ENCODE results near the gene OSBP.

Gene OSBP

GRCh38 chr11:59562292-59562691 is 53.3 kb downstream of the OSBP start:
- Histone ChIP-seq H3K4me1 (ENCODE audit: control insufficient read depth, insufficient read depth, low read length) (peaks cover 3% of the 10 kb centered on the region), H3K27me3 (replicated peaks; ENCODE audit: control insufficient read depth, insufficient read depth, low read length) (no peaks in the 10 kb centered on the region), H3K9me3 (ENCODE audit: control insufficient read depth, low read length) (no peaks in the 10 kb centered on the region), H3K4me3 (ENCODE audit: low read length) (no peak overlapping the region), H3K36me3 (ENCODE audit: control insufficient read depth, insufficient read depth, low read length, severe bottlenecking) (no peaks in the 10 kb centered on the region), H3K9ac (ENCODE audit: low read length) (no peak overlapping the region)
- DNase-seq (ENCODE audit: low read depth), result no peak

DNA sequence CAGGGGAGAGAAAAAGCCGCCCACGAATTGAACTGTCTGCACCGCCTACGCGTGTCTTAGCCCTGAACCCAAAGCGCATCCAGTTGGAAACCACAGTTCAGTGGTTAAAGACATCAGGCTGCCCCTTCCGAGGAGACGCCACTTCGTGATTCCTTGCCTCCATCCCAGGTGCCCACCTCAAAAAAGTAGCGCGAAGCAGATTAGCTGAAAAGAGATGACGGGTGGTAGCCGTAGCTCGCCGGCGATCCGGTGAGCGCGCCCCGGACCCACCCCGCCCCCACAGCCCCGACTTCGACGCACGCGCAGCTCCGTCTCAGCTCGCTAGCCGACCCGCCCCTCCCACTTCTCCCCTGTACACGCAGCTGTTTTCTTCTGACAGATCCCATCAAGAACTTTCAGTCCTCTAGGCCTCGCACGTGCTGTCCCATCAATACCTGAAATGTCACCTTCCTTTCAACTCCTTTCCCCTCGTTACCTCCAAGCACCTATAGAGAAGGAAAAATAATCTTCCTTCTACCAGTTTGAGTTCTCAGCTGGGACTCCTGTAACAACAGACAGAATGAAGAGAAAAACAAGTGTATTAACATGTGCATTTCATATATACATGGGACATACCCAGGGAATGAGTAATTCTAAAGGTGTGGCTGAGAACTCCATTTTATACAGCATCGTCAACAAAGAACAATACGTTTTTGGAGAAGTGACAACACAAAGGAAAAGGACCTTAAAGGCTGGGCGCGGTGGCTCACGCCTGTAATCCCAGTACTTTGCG is 54.7 kb downstream of the OSBP start:
- peak overlapping the region; percentile 95 for H3K4me3 ChIP-seq (ENCODE audit: low read length)
- peak; percentile 94 for DNase-seq (ENCODE audit: low read depth)

GRCh38 chr11:59560290-59560701 is 55.3 kb downstream of the OSBP start:
- H3K9ac ChIP-seq (ENCODE audit: low read length), result peak overlapping the region; percentile 91
- peak overlapping the region; percentile 95 for H3K4me3 ChIP-seq (ENCODE audit: low read length)
- peaks cover 7% of the 10 kb centered on the region for H3K4me1 ChIP-seq (ENCODE audit: control insufficient read depth, insufficient read depth, low read length)
- H3K27me3 ChIP-seq (replicated peaks; ENCODE audit: control insufficient read depth, insufficient read depth, low read length), result no peaks in the 10 kb centered on the region
- DNase-seq (ENCODE audit: low read depth), result peak; percentile 75
- no peaks in the 10 kb centered on the region for H3K9me3 ChIP-seq (ENCODE audit: control insufficient read depth, low read length)
- H3K36me3 ChIP-seq (ENCODE audit: control insufficient read depth, insufficient read depth, low read length, severe bottlenecking), result no peaks in the 10 kb centered on the region

More for the DNA sequence above, 54.7 kb downstream of the OSBP start:
- Histone ChIP-seq H3K27me3 (replicated peaks; ENCODE audit: control insufficient read depth, insufficient read depth, low read length) (no peaks in the 10 kb centered on the region), H3K4me1 (ENCODE audit: control insufficient read depth, insufficient read depth, low read length) (peaks cover 7% of the 10 kb centered on the region), H3K9ac (ENCODE audit: low read length) (peak overlapping the region; percentile 91), H3K36me3 (ENCODE audit: control insufficient read depth, insufficient read depth, low read length, severe bottlenecking) (no peaks in the 10 kb centered on the region), H3K9me3 (ENCODE audit: control insufficient read depth, low read length) (no peaks in the 10 kb centered on the region)

DNA sequence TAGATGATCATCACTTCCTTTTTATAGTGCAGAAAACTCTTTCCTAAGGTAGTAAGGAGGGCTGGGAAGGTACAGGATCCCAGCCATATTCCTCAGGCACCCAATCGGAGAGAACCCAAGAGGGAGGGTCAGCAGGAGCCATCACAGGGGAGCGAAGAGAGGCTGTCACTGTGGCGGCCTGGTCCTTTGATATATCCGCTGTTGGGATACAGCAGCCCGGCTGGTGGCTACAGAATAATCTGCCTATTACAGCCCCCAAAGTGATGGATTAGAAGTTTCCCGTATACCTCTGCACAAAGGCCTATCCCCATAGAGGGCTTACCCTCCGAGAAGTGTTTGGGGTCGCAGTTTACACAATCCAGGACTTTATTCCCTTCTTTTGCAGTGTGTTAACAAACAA is 55.7 kb downstream of the OSBP start:
- Histone ChIP-seq H3K9me3 (ENCODE audit: control insufficient read depth, low read length) (no peaks in the 10 kb centered on the region), H3K4me1 (ENCODE audit: control insufficient read depth, insufficient read depth, low read length) (peaks cover 7% of the 10 kb centered on the region), H3K27me3 (replicated peaks; ENCODE audit: control insufficient read depth, insufficient read depth, low read length) (no peaks in the 10 kb centered on the region), H3K36me3 (ENCODE audit: control insufficient read depth, insufficient read depth, low read length, severe bottlenecking) (no peaks in the 10 kb centered on the region), H3K9ac (ENCODE audit: low read length) (no peak overlapping the region), H3K4me3 (ENCODE audit: low read length) (peak overlapping the region; percentile 95)
- no peak for DNase-seq (ENCODE audit: low read depth)

GRCh38 chr11:59558270-59558643 is 57.3 kb downstream of the OSBP start:
- Histone ChIP-seq H3K4me3 (ENCODE audit: low read length) (no peak overlapping the region), H3K9ac (ENCODE audit: low read length) (no peak overlapping the region)

DNA sequence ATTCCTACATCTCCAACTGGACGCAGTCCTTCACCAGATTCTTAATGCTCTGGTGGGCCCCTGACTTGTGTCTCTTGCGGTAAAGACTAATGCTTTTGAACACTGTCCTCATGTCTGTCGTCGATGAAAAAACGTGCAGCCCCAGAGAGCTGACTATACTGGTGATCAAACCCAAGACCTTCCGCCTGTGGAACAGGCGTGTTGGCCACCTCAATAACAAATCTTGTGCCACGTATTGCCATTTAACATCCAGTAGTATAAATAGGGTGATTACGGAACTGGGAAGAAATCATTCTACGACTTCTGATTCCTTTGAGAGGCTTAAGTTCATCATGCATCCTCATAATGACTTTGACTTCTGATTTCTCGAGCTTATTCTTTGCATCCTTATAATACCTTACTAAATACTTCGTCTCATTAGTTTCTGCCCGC is 58.6 kb downstream of the OSBP start:
- peak; percentile 59 for DNase-seq (ENCODE audit: low read depth)
- H3K4me1 ChIP-seq (ENCODE audit: control insufficient read depth, insufficient read depth, low read length), result peaks cover 7% of the 10 kb centered on the region

More at GRCh38 chr11:59558270-59558643, 57.3 kb downstream of the OSBP start:
- no peak for DNase-seq (ENCODE audit: low read depth)
- Histone ChIP-seq H3K9me3 (ENCODE audit: control insufficient read depth, low read length) (no peaks in the 10 kb centered on the region), H3K27me3 (replicated peaks; ENCODE audit: control insufficient read depth, insufficient read depth, low read length) (no peaks in the 10 kb centered on the region), H3K36me3 (ENCODE audit: control insufficient read depth, insufficient read depth, low read length, severe bottlenecking) (no peaks in the 10 kb centered on the region), H3K4me1 (ENCODE audit: control insufficient read depth, insufficient read depth, low read length) (peaks cover 7% of the 10 kb centered on the region)

GRCh38 chr11:59556115-59556916 is 59.3 kb downstream of the OSBP start:
- peak; percentile 94 for DNase-seq (ENCODE audit: low read depth)
- H3K27me3 ChIP-seq (replicated peaks; ENCODE audit: control insufficient read depth, insufficient read depth, low read length), result no peaks in the 10 kb centered on the region
- peaks cover 7% of the 10 kb centered on the region for H3K4me1 ChIP-seq (ENCODE audit: control insufficient read depth, insufficient read depth, low read length)
- peak overlapping the region; percentile 85 for H3K9ac ChIP-seq (ENCODE audit: low read length)
- H3K4me3 ChIP-seq (ENCODE audit: low read length), result peak overlapping the region; percentile 84
- H3K9me3 ChIP-seq (ENCODE audit: control insufficient read depth, low read length), result no peaks in the 10 kb centered on the region
- no peaks in the 10 kb centered on the region for H3K36me3 ChIP-seq (ENCODE audit: control insufficient read depth, insufficient read depth, low read length, severe bottlenecking)

More for the DNA sequence above, 58.6 kb downstream of the OSBP start:
- H3K4me3 ChIP-seq (ENCODE audit: low read length), result peak overlapping the region; percentile 84
- H3K9ac ChIP-seq (ENCODE audit: low read length), result peak overlapping the region; percentile 42
- no peaks in the 10 kb centered on the region for H3K9me3 ChIP-seq (ENCODE audit: control insufficient read depth, low read length)
- no peaks in the 10 kb centered on the region for H3K36me3 ChIP-seq (ENCODE audit: control insufficient read depth, insufficient read depth, low read length, severe bottlenecking)
- no peaks in the 10 kb centered on the region for H3K27me3 ChIP-seq (replicated peaks; ENCODE audit: control insufficient read depth, insufficient read depth, low read length)

GRCh38 chr11:59555601-59556114 is 59.9 kb downstream of the OSBP start:
- H3K4me1 ChIP-seq (ENCODE audit: control insufficient read depth, insufficient read depth, low read length), result peaks cover 4% of the 10 kb centered on the region
- no peaks in the 10 kb centered on the region for H3K36me3 ChIP-seq (ENCODE audit: control insufficient read depth, insufficient read depth, low read length, severe bottlenecking)
- no peaks in the 10 kb centered on the region for H3K27me3 ChIP-seq (replicated peaks; ENCODE audit: control insufficient read depth, insufficient read depth, low read length)
- peak overlapping the region; percentile 84 for H3K4me3 ChIP-seq (ENCODE audit: low read length)
- H3K9ac ChIP-seq (ENCODE audit: low read length), result peak overlapping the region; percentile 85
- DNase-seq (ENCODE audit: low read depth), result no peak
- no peaks in the 10 kb centered on the region for H3K9me3 ChIP-seq (ENCODE audit: control insufficient read depth, low read length)

DNA sequence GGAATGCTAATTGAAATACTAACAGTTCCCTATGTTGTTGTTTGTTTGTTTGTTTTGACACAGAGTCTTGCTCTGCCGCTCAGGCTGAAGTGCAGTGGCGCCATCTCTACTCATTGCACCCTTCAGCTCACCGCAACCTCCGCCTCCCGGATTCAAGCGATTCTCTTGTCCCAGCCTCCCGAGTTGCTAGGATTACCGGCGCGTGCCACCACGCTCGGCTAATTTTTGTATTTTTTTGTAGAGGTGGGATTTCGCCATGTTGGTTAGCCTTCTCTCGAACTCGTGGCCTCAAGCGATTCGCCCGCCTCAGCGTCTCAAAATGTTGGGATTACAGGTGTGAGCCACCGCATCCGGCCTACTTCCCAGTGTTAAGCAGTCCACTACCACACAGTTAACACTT is 62.3 kb downstream of the OSBP start:
- no peak for DNase-seq (ENCODE audit: low read depth)
- Histone ChIP-seq H3K36me3 (ENCODE audit: control insufficient read depth, insufficient read depth, low read length, severe bottlenecking) (no peaks in the 10 kb centered on the region), H3K27me3 (replicated peaks; ENCODE audit: control insufficient read depth, insufficient read depth, low read length) (no peaks in the 10 kb centered on the region), H3K9ac (ENCODE audit: low read length) (no peak overlapping the region), H3K4me1 (ENCODE audit: control insufficient read depth, insufficient read depth, low read length) (peaks cover 8% of the 10 kb centered on the region), H3K9me3 (ENCODE audit: control insufficient read depth, low read length) (no peaks in the 10 kb centered on the region), H3K4me3 (ENCODE audit: low read length) (no peak overlapping the region)

DNA sequence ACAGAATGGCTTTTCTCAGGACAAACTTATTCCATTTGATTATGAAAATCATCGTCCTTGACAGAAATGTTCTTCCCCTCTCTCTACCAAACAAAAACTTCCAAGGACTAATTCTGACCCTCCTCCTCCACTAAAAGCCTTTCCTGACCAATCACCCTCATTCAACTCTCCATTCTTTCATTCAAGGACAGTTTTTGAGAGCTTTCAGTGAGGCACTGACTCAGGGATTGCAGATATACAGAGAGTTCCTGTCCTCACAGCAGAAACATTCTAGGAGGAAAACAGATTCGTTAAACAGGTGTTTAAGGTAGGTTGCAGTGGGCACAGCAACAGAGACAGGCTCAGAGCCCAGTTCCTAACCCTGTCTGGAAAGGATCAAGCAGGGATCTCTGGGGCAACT is 62.7 kb downstream of the OSBP start:
- Histone ChIP-seq H3K9me3 (ENCODE audit: control insufficient read depth, low read length) (no peaks in the 10 kb centered on the region), H3K4me1 (ENCODE audit: control insufficient read depth, insufficient read depth, low read length) (peaks cover 8% of the 10 kb centered on the region), H3K27me3 (replicated peaks; ENCODE audit: control insufficient read depth, insufficient read depth, low read length) (no peaks in the 10 kb centered on the region), H3K36me3 (ENCODE audit: control insufficient read depth, insufficient read depth, low read length, severe bottlenecking) (no peaks in the 10 kb centered on the region), H3K9ac (ENCODE audit: low read length) (no peak overlapping the region), H3K4me3 (ENCODE audit: low read length) (no peak overlapping the region)
- DNase-seq (ENCODE audit: low read depth), result peak; percentile 13
